Left kidney (tissue), 2 donors: ENCODE data around the gene PCED1B. TPM values are rescaled to one million over a fixed set of nuclear protein-coding genes. Genes with fewer than 3 reads are reported as not detected.
"Not testable (repeated sequence)": the region's sequence is repeated elsewhere in the genome, so short reads cannot be mapped to it uniquely, and the experiment has no call there.

Experiments
- DNase-seq: peaks from one replicate; pipeline ENCODE4 v3.0.0-alpha.2; 2013
- polyA plus RNA-seq: library from polyadenylated mRNA; unstranded; fragments of 120-200 nt; gene quantifications from one replicate; pipeline ENCODE4 v1.2.1, GENCODE V29; 2013; ENCODE audit not compliant: insufficient read length

The PCED1B gene
- polyA plus RNA-seq, 1 donor = 4.2 TPM

- no peak for DNase-seq
These were observed 85.5 kb downstream of the PCED1B start for GRCh38 chr12:47164724-47165439.

- DNase-seq = no peak
These were observed 86.5 kb downstream of the PCED1B start for GRCh38 chr12:47165934-47166333.

- no peak for DNase-seq
These were observed 86.9 kb downstream of the PCED1B start for GRCh38 chr12:47166365-47166764.

GRCh38 chr12:47170281-47170680, 90.9 kb downstream of the PCED1B start:
- DNase-seq = not testable (repeated sequence)

- no peak for DNase-seq
These were observed 98.6 kb downstream of the PCED1B start for GRCh38 chr12:47178014-47178413.

DNA sequence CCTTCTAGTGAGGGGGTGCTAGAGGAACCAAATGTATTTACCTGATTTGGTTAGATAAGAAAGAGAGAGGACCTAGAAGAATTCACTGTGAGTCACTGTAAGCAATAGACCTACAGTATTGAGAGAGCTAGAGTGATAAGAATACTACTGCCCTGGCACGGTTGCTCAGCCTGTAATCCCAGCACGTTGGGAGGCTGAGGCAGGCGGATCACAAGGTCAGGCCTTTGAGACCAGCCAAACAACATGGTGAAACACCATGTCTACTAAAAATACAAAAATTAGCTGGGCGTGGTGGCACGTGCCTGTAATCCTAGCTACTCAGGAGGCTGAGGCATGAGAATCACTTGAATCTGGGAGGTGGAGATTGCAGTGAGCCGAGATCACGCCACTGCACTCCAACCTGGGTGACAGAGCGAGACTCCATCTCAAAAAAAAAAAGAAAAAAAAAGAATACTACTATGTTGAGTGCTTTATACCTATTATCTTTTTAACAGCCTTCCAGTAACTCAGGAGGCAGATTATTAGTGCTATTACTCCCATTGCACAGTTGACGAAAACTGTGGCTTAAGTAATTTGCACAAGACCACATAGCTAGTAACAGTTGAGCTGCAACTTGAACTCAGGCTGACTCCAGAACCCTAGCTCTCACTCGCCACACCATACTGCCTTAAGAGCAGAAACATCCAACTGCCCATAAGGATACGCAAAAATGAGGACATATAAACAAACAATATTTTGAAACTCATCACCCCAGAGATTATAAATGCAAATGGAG, 102.9 kb downstream of the PCED1B start:
- DNase-seq = not testable (repeated sequence)

GRCh38 chr12:47184229-47184628, 104.8 kb downstream of the PCED1B start:
- no peak for DNase-seq

- DNase-seq = no peak
These were observed 105.4 kb downstream of the PCED1B start for GRCh38 chr12:47184813-47185212.

DNA sequence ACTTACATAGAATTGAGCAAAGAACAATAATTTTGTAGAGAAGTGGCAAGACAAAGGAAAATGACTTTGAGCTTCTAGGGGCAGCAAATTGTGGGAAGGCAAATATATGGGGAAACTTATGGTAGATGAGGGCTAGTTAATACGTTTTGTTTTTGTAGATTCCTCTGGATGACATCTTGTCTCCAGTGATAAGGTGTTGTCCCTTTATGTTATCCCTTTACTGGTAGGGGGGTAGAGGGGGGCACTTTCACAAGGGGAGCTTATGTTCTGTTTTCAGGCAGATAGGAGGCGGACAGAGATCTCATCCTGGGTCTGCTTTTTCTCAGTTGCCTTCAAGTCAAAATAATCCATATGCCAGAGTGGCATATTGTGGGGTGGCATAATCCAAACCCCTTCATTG, 106.8 kb downstream of the PCED1B start:
- DNase-seq = no peak

GRCh38 chr12:47188576-47189441, 109.4 kb downstream of the PCED1B start:
- no peak for DNase-seq

GRCh38 chr12:47189728-47190127, 110.3 kb downstream of the PCED1B start:
- DNase-seq = no peak

DNA sequence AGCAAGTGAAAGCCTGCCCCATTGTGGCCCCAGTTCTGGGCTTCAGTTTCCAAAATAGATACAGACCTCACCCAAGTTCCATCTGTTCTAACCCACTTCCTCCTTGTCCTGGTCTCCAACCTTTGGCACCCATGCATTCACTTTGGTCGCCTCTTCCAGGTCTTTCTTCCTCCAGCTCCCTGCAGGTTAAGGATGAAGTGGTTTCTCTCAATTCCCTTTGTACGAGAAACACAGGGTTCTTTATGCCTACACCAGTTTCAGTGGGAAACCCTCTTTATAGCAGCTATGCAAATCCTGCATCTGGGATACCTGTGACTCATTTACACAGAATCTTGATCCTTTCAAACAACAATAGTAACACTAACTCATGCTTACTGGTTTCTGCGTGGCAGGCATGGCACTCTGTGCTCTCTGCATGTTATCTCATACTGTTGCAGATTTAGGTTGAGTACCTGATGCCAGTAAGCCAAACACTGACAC, 110.9 kb downstream of the PCED1B start:
- DNase-seq = no peak

GRCh38 chr12:47190905-47191304, 111.5 kb downstream of the PCED1B start:
- DNase-seq = no peak

DNA sequence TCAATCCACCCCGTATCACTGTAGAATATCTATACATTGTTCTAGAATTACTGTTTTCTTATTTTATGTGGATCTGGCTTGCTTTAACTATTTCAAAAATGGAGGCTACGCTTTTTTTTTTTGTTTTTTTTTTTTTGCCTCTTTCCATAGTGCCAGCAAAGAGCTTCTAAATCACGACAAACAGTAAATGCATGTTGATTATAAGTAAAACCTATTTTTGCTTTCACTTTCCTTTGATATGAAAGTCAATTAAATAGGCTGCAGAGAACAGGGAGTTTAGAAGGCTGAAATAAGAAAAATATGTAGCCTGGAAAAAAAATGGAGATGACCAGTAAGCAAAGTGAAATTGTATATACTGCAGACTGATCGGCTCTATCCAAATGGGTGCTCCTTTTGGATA, 112.6 kb downstream of the PCED1B start:
- no peak for DNase-seq

DNA sequence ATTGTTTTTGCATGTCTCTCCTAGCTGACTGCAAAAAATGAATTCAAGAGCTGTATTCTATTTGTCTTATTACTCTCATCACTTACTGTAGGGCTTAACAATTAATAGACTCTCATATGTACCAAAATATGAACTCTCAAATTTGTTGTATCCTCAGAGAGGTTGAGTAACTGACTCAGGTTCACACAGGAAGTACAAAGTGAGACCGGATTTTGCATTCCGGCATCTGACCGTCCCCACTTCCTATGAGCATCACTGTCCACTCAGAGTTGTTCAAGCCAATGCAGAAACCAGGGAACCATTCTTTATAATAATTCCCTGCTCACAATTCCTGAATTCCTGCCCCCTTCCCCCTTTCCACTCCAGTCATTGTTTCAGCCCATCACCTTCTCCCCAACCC, 113.6 kb downstream of the PCED1B start:
- no peak for DNase-seq

- DNase-seq = no peak
These were observed 115.1 kb downstream of the PCED1B start for GRCh38 chr12:47194501-47194900.

DNA sequence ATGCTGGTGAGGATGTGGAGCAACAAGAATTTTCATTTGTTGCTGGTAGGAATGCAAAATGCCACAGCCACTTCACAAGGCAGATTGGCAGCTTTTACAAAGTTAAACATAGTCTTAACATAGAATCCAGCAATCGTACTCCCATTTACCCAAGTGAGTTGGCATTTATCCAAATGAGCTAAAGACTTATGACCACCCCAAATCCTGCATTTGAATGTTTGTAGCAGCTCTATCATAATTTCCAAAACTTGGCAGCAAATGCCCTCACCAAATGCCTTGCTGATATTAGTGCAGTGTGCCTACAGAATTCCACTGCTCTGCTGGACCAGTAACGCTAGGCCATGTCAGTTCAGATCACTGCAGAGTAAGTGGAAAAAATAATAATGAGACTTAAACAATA, 121.0 kb downstream of the PCED1B start:
- no peak for DNase-seq

GRCh38 chr12:47201190-47201589, 121.8 kb downstream of the PCED1B start:
- DNase-seq = not testable (repeated sequence)

- no peak for DNase-seq
These were observed 122.8 kb downstream of the PCED1B start for GRCh38 chr12:47202176-47202575.

GRCh38 chr12:47205532-47206449, 126.4 kb downstream of the PCED1B start:
- no peak for DNase-seq
